Measurements from ENCODE around the gene MKNK2.
"Not testable (repeated sequence)": the region's sequence is repeated elsewhere in the genome, so short reads cannot be mapped to it uniquely, and the experiment has no call there.

The MKNK2 gene

DNA sequence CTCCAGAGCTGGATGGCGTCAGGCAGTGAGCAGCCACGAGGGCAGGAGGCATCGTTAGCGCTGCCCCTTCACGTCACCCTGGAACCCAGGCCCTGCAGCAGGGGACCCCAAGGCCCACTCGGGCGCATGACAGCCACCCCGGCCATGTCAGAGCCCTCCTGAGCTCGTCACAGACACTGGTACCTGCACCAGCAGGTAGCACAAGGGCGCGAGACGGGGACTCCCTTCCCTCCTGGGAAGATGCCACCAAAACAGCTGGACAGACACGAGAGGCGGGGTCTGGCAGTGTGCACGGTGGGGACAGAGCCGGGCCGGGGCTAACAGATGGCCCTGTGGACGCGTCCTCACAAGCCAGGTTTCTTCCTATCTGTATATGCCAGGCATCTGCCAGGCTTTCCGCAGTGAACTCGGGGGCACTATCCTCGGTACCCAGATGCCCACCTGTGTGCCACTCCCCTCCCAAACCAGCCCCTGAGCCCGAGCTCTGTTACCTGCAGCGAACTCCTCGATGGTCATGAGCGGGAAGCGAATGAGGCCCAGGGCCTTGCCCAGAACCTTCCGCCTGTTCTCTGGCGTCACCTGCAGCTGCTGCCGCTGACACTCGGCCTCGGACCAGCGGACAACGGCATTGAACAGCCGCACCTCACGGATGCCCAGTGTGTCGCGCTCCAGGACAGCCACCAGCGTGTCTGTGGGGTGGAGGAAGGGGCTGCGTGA lies 61.4 kb downstream of the MKNK2 start:
- DNase-seq: no peak

DNA sequence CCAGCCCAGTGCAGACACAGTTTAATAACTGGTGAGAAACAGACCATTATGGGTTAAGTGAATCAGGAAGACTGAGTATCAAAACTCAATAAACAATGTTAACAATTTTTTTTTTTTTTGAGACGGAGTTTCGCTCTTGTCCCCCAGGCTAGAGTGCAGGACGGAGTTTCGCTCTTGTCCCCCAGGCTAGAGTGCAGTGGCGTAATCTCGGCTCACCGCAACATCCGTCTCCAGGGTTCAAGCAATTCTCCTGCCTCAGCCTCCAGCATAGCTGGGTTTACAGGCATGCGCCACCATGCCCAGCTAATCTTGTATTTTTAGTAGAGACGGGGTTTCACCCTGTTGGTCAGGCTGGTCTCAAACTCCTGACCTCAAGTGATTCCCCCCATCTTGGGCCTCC lies 62.6 kb downstream of the MKNK2 start:
- DNase-seq: not testable (repeated sequence)

Measured in CD4-positive, alpha-beta T cell treated with Interleukin-12 subunit alpha and Interleukin-12 subunit beta, for 1 hour (primary cell).